Measurements from ENCODE around the gene FCGBP.

- TF ChIP-seq CTCF (IDR thresholded peaks at IDR 0.05 in 2 of 3, conservative IDR thresholded peaks at IDR 0.05 in 1 of 3; ENCODE audit: borderline replicate concordance in 1 of 3, insufficient read depth in 1 of 3, low read depth in 2 of 3, low read length in 2 of 3) (no peak), YY1 (IDR thresholded peaks at IDR 0.05; ENCODE audit: extremely low read depth, insufficient replicate concordance, low read depth, low read length) (no peak), EZH2 (IDR thresholded peaks at IDR 0.05) (no peak), EZH2phosphoT487 (IDR thresholded peaks at IDR 0.05; ENCODE audit: borderline replicate concordance) (no peak), FOSL1 (IDR thresholded peaks at IDR 0.05; ENCODE audit: low read depth) (no peak), POLR2AphosphoS5 (IDR thresholded peaks at IDR 0.05; ENCODE audit: low read depth, low read length) (no peak)
These were observed 35.4 kb upstream of the FCGBP start for GRCh38 chr19:39969681-39970424.

Measured in HCT116 (cell line).